Adipocyte (in vitro differentiated cells): ENCODE results near the gene LSM4.
"Not testable (repeated sequence)": the region's sequence is repeated elsewhere in the genome, so short reads cannot be mapped to it uniquely, and the experiment has no call there.

Source experiments
- DNase-seq: peaks from one replicate; pipeline ENCODE4 v3.0.0-alpha.2; 2015; ENCODE audit warnings: low read depth
- H3K27me3 ChIP-seq: replicated peaks from 2 replicates; pipeline ENCODE4 v1.7.0; 2013; ENCODE audit warnings: mild to moderate bottlenecking, low read length, moderate library complexity; ENCODE audit not compliant: control insufficient read depth, insufficient read depth
- H3K36me3 ChIP-seq: 2 replicates; pipeline ENCODE4 v1.7.0; 2013; ENCODE audit warnings: low read length, mild to moderate bottlenecking, moderate library complexity; ENCODE audit not compliant: control insufficient read depth, insufficient read depth, severe bottlenecking
- H3K4me1 ChIP-seq: 2 replicates; pipeline ENCODE4 v1.7.0; 2013; ENCODE audit warnings: mild to moderate bottlenecking, low read length, moderate library complexity; ENCODE audit not compliant: control insufficient read depth, insufficient read depth
- H3K4me3 ChIP-seq: 2 replicates; pipeline ENCODE4 v1.7.0; 2013; ENCODE audit warnings: mild to moderate bottlenecking, low read length, moderate library complexity
- H3K9ac ChIP-seq: 2 replicates; pipeline ENCODE4 v1.7.0; 2013; ENCODE audit warnings: mild to moderate bottlenecking, low read length, moderate library complexity
- H3K9me3 ChIP-seq: 2 replicates; pipeline ENCODE4 v1.7.0; 2013; ENCODE audit warnings: mild to moderate bottlenecking, low read length, moderate library complexity; ENCODE audit not compliant: control insufficient read depth

Gene LSM4

DNA sequence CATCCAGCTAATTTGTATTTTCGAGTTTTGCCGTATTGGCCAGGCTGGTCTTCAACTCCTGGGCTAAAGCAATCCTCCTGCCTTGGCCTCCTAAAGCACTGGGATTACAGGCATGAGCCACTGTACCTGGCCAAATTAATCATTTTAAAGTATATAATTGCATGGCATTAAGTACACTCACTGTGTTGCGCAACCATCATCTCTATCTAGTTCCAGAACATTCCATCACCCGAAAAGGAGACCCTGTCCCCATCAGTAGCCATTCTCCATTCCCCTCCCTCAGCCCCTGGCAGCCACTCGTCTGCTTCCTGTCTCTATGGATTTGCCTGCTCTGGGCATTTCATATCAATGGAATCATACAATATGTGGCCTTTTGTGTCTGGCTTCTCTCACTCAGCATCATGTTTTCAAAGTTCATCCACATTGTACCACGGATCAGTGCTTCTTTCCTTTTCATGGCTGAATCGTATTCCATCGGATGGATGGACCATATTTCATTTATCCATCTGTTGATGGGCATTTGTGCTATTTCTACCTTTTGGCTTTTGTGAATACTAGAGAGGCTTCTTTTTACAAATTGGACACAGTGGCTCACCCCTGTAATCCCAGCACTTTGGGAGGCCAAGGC lies 30.6 kb upstream of the LSM4 start:
- H3K4me1 ChIP-seq = no peaks in the 10 kb centered on the region
- no peak for DNase-seq
- no peak overlapping the region for H3K9ac ChIP-seq
- H3K9me3 ChIP-seq = peaks cover 6% of the 10 kb centered on the region
- no peak overlapping the region for H3K4me3 ChIP-seq
- H3K36me3 ChIP-seq = peaks cover 19% of the 10 kb centered on the region
- no peaks in the 10 kb centered on the region for H3K27me3 ChIP-seq

GRCh38 chr19:18351544-18351943 lies 28.7 kb upstream of the LSM4 start:
- no peaks in the 10 kb centered on the region for H3K4me1 ChIP-seq
- DNase-seq = no peak
- H3K9ac ChIP-seq = no peak overlapping the region
- H3K36me3 ChIP-seq = peaks cover 6% of the 10 kb centered on the region
- H3K9me3 ChIP-seq = no peaks in the 10 kb centered on the region
- no peaks in the 10 kb centered on the region for H3K27me3 ChIP-seq
- no peak overlapping the region for H3K4me3 ChIP-seq

GRCh38 chr19:18350490-18350889 lies 27.6 kb upstream of the LSM4 start:
- H3K4me1 ChIP-seq = no peaks in the 10 kb centered on the region
- no peak for DNase-seq
- H3K4me3 ChIP-seq = no peak overlapping the region
- no peaks in the 10 kb centered on the region for H3K27me3 ChIP-seq
- H3K9me3 ChIP-seq = no peaks in the 10 kb centered on the region
- peaks cover under 1% of the 10 kb centered on the region for H3K36me3 ChIP-seq
- no peak overlapping the region for H3K9ac ChIP-seq

DNA sequence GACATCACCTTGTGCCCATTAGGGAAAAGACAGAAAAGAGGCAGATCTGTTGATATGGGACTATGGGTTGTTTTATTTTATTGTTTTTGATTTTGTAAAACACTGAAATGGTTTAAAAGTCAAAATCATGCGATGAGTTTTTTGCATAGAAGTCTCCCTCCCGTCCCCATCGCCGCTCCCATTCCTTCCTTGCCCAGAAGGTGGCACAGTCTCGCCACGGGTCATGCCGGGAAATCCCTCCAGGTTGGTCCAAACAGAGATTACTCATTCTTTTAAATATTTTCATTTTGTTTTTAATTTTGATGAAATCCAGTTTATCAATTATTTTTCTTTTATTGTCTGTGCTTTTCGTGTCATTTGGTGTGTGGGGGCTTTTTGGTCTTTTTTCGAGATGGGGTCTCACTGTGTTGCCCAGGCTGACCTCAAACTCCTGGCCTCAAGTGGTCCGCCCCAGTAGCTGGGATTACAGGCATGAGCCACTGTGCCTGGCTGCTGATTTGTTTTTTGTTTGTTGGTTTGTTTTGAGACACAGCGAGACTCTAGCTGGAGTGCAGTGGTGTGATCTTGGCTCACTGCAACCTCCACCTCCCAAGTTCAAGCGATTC lies 26.8 kb upstream of the LSM4 start:
- peak; percentile 87 for DNase-seq
- Histone ChIP-seq H3K9me3 (no peaks in the 10 kb centered on the region), H3K36me3 (no peaks in the 10 kb centered on the region), H3K4me3 (no peak overlapping the region), H3K9ac (no peak overlapping the region), H3K27me3 (no peaks in the 10 kb centered on the region), H3K4me1 (no peaks in the 10 kb centered on the region)

- H3K9ac ChIP-seq, H3K9me3 ChIP-seq, H3K4me1 ChIP-seq, H3K4me3 ChIP-seq, H3K27me3 ChIP-seq, H3K36me3 ChIP-seq, DNase-seq: not testable (repeated sequence)
These were observed 26.0 kb upstream of the LSM4 start for GRCh38 chr19:18348818-18349339.

GRCh38 chr19:18348171-18348570 lies 25.3 kb upstream of the LSM4 start:
- Histone ChIP-seq H3K9me3 (no peaks in the 10 kb centered on the region), H3K27me3 (no peaks in the 10 kb centered on the region), H3K9ac (no peak overlapping the region), H3K36me3 (peaks cover 2% of the 10 kb centered on the region), H3K4me1 (no peaks in the 10 kb centered on the region), H3K4me3 (no peak overlapping the region)
- DNase-seq = no peak

GRCh38 chr19:18346091-18346490 lies 23.2 kb upstream of the LSM4 start:
- Histone ChIP-seq H3K9ac (no peak overlapping the region), H3K27me3 (no peaks in the 10 kb centered on the region), H3K36me3 (peaks cover 6% of the 10 kb centered on the region), H3K9me3 (no peaks in the 10 kb centered on the region), H3K4me1 (peaks cover 4% of the 10 kb centered on the region), H3K4me3 (no peak overlapping the region)
- no peak for DNase-seq

GRCh38 chr19:18345296-18345695 lies 22.4 kb upstream of the LSM4 start:
- Histone ChIP-seq H3K4me3 (no peak overlapping the region), H3K9me3 (no peaks in the 10 kb centered on the region), H3K4me1 (peaks cover 4% of the 10 kb centered on the region), H3K36me3 (peaks cover 6% of the 10 kb centered on the region), H3K9ac (no peak overlapping the region), H3K27me3 (no peaks in the 10 kb centered on the region)
- DNase-seq = no peak

DNA sequence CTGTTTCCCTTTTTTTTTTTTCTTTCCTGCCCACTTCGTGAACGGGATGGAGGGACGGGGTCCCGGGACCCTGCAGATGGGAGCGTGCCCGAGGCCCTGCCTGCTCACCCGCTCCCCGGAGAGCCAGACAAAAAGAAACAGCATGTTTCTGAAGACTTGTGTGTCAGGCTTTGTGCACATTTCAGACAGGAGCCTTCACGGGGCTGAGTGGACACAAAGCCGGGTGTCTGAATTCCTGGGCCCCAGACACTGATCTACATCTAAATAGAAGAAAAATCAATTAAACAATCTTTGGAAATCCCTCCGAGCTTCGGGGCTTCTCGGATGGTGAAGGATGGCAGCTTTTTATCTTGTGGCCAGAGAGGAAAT lies 21.7 kb upstream of the LSM4 start:
- peaks cover 6% of the 10 kb centered on the region for H3K36me3 ChIP-seq
- DNase-seq = no peak
- no peaks in the 10 kb centered on the region for H3K9me3 ChIP-seq
- no peaks in the 10 kb centered on the region for H3K27me3 ChIP-seq
- H3K4me3 ChIP-seq = no peak overlapping the region
- no peak overlapping the region for H3K9ac ChIP-seq
- peaks cover 10% of the 10 kb centered on the region for H3K4me1 ChIP-seq

- Histone ChIP-seq H3K9ac (no peak overlapping the region), H3K4me1 (peaks cover 10% of the 10 kb centered on the region), H3K4me3 (no peak overlapping the region), H3K9me3 (no peaks in the 10 kb centered on the region), H3K36me3 (peaks cover 6% of the 10 kb centered on the region), H3K27me3 (no peaks in the 10 kb centered on the region)
- no peak for DNase-seq
These were observed 19.3 kb upstream of the LSM4 start for GRCh38 chr19:18342090-18342632.

DNA sequence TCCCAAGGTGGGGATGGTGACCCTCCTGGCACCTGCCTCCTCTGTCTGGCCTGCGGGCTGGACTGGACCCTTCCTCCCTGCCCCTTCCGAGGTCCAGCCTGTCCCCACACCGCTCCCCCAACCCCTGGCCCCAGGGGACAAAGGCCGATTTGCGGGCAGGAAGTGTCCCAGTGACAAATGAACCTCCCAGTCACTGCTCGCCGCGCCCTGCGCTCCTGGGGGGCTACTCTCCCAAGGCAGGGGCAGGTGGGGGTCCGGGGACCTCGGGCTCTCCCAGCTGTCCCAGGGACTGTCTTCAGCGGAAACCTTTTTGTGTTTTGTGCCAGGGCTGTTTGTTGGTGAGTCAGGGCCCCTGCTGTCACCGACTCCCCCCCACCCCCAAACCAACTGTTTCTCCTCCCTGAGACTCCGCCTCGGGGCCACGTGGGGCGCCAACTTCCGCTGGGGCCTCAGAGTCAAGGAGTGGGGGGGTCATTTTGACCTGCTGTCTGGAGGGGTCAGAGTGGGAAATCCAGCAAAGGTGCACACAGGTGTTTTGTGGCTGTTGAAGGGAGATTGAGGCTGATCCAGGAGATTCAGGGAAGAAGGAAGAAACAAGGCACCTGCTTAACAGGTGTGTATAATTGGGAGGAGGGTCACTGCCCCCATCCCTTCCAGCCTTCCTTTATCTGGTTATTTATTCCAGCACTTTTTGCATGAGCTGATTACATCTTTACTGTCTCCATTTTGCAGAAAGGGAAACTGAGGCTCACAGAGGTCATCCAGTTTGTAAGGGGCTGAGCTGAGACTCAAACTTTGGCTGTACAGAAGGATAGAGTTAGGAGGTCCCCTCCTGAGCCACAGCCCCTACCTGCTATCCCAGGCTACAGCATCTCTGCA lies 18.4 kb upstream of the LSM4 start:
- H3K4me3 ChIP-seq = peak overlapping the region; percentile 87
- H3K36me3 ChIP-seq = peaks cover 6% of the 10 kb centered on the region
- no peaks in the 10 kb centered on the region for H3K9me3 ChIP-seq
- DNase-seq = peak; percentile 59
- H3K27me3 ChIP-seq = no peaks in the 10 kb centered on the region
- H3K9ac ChIP-seq = peak overlapping the region; percentile 87
- peaks cover 10% of the 10 kb centered on the region for H3K4me1 ChIP-seq
